ENCODE data around the gene ZCCHC8.

Gene ZCCHC8

DNA sequence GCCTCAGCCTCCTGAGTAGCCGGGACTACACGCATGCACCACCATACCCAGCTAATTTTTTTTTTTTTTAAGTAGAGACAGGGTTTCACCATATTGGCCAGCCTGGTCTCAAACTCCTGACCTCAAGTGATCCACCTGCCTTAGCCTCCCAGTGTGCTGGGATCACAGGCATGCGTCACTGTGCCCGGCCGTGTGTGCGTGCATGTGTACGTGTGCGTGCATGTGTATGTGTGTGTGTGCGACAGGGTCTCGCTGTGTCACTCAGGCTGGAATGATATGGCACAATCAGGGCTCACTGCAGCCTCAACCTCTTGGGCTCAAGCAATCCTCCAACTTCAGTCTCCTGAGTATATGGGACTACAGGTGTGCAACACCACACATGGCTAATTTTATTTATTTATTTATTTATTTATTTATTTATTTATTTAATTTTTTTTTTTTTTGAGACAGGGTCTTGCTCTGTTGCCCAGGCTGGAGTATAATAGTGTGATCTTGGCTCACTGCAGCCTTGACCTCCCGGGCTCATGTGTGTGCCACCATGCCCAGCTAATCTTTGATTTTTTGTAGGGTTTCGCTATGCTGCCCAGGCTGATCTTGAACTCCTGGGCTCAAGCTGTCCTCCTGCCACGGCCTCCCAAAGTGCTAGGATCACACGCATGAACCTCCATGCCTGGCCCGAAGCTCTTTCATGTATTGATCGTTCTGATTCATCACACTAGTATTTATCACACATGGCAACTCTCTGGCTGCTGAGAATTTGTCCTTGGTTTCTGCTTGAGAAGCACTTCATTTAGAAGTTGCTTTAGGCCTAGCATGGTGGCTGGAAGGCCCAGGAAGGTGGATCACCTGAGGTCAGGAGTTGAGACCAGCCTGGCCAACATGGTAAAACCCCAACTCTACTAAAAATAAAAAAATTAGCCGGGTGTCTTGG lies 42.4 kb downstream of the ZCCHC8 start:
- ChIA-PET CTCF (no interaction called here), POLR2A (no interaction called here)
- no peak for TF ChIP-seq CTBP1 (IDR thresholded peaks at IDR 0.05; ENCODE audit: borderline replicate concordance)
- TF ChIP-seq SP1 (IDR thresholded peaks at IDR 0.05) = no peak
- no peak for TF ChIP-seq ZNF384 (IDR thresholded peaks at IDR 0.05)
- no peak for TF ChIP-seq NFRKB (IDR thresholded peaks at IDR 0.05)
- no peak for TF ChIP-seq FOXM1 (IDR thresholded peaks at IDR 0.05; ENCODE audit: borderline replicate concordance)
- no peak for TF ChIP-seq L3MBTL2 (conservative IDR thresholded peaks at IDR 0.05)
- no peak for TF ChIP-seq ARNT (IDR thresholded peaks at IDR 0.05)
- no peak for TF ChIP-seq HDGF (IDR thresholded peaks at IDR 0.05; ENCODE audit: borderline replicate concordance)
- no peak for TF ChIP-seq BHLHE40 (IDR thresholded peaks at IDR 0.05; ENCODE audit: borderline replicate concordance)
- no peak for DNase-seq (ENCODE audit: extremely low spot score)

DNA sequence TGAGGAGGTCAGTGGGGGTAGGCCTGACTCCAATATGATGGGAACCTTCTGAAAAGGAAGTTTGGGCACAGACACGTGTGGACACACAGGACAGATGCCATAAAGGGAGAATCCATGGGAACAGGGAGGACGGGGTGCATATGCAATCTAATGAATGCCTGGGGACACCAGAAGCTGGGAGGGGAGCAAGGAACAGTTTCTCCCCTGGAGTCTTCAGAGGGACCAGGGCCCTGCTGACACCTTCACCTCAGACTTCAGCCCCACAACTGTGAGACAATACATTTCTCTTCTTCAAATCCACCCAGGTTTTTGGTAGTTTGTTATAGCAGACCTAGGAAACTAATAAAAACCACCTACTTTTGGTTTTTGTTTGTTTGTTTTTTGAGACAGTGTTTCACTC lies 43.1 kb downstream of the ZCCHC8 start:
- POLR2A ChIA-PET = no interaction called here
- CTCF ChIA-PET = no interaction called here
- DNase-seq (ENCODE audit: extremely low spot score) = no peak
- TF ChIP-seq HDGF (IDR thresholded peaks at IDR 0.05; ENCODE audit: borderline replicate concordance) = no peak
- TF ChIP-seq BHLHE40 (IDR thresholded peaks at IDR 0.05; ENCODE audit: borderline replicate concordance) = no peak
- no peak for TF ChIP-seq PKNOX1 (IDR thresholded peaks at IDR 0.05)
- no peak for TF ChIP-seq L3MBTL2 (conservative IDR thresholded peaks at IDR 0.05)
- no peak for TF ChIP-seq FOXA1 (IDR thresholded peaks at IDR 0.05)
- no peak for TF ChIP-seq LEF1 (IDR thresholded peaks at IDR 0.05; ENCODE audit: borderline replicate concordance)
- no peak for TF ChIP-seq SUZ12 (IDR thresholded peaks at IDR 0.05)
- no peak for TF ChIP-seq ZNF384 (IDR thresholded peaks at IDR 0.05)
- TF ChIP-seq CTBP1 (IDR thresholded peaks at IDR 0.05; ENCODE audit: borderline replicate concordance) = no peak
- TF ChIP-seq FOXM1 (IDR thresholded peaks at IDR 0.05; ENCODE audit: borderline replicate concordance) = no peak
- no peak for TF ChIP-seq ELF4 (IDR thresholded peaks at IDR 0.05)
- TF ChIP-seq TARDBP (IDR thresholded peaks at IDR 0.05) = no peak
- TF ChIP-seq FOXK2 (IDR thresholded peaks at IDR 0.05) = no peak
- TF ChIP-seq SP1 (IDR thresholded peaks at IDR 0.05) = no peak
- TF ChIP-seq NFRKB (IDR thresholded peaks at IDR 0.05) = no peak

DNA sequence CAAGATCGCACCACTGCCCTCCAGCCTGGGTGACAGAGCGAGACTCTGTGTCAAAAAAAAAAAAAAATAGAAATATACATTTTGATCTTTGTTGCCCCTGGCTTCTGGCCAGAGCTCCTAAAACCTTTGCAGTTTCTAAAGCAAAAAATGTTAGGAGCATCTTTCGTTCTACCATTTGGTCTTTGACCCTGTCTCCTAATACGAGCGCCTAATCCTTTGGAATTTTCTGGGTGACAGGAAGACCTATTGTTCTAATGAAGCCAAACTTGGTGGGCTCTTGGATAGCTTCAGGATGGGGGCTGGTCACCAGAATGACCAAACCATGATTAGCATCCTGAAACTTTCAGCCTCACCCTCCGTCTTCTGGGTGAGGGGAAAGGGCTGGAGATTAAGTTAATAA lies 46.0 kb downstream of the ZCCHC8 start:
- no peak for TF ChIP-seq CTBP1 (IDR thresholded peaks at IDR 0.05; ENCODE audit: borderline replicate concordance)
- TF ChIP-seq LEF1 (IDR thresholded peaks at IDR 0.05; ENCODE audit: borderline replicate concordance) = no peak
- TF ChIP-seq PKNOX1 (IDR thresholded peaks at IDR 0.05) = no peak
- no peak for TF ChIP-seq NFRKB (IDR thresholded peaks at IDR 0.05)
- TF ChIP-seq FOXK2 (IDR thresholded peaks at IDR 0.05) = no peak
- no peak for TF ChIP-seq ZNF384 (IDR thresholded peaks at IDR 0.05)
- TF ChIP-seq TARDBP (IDR thresholded peaks at IDR 0.05) = no peak
- TF ChIP-seq FOXA1 (IDR thresholded peaks at IDR 0.05) = no peak
- TF ChIP-seq SUZ12 (IDR thresholded peaks at IDR 0.05) = no peak
- TF ChIP-seq ARNT (IDR thresholded peaks at IDR 0.05) = no peak
- TF ChIP-seq ELF4 (IDR thresholded peaks at IDR 0.05) = no peak
- no peak for TF ChIP-seq L3MBTL2 (conservative IDR thresholded peaks at IDR 0.05)
- TF ChIP-seq HDGF (IDR thresholded peaks at IDR 0.05; ENCODE audit: borderline replicate concordance) = no peak
- no peak for TF ChIP-seq FOXM1 (IDR thresholded peaks at IDR 0.05; ENCODE audit: borderline replicate concordance)
- TF ChIP-seq BHLHE40 (IDR thresholded peaks at IDR 0.05; ENCODE audit: borderline replicate concordance) = no peak
- no peak for TF ChIP-seq SP1 (IDR thresholded peaks at IDR 0.05)
- no peak for DNase-seq (ENCODE audit: extremely low spot score)
- CTCF ChIA-PET = interaction anchor here (0.7 kb wide), 1 partner anchor 31 kb away, joined by 3 read pairs; no protein-coding TSS in a partner anchor
- POLR2A ChIA-PET = no interaction called here

- ChIA-PET CTCF (no interaction called here), POLR2A (no interaction called here)
- no peak for TF ChIP-seq FOXM1 (IDR thresholded peaks at IDR 0.05; ENCODE audit: borderline replicate concordance)
- no peak for TF ChIP-seq L3MBTL2 (conservative IDR thresholded peaks at IDR 0.05)
- no peak for TF ChIP-seq FOXA1 (IDR thresholded peaks at IDR 0.05)
- TF ChIP-seq NFRKB (IDR thresholded peaks at IDR 0.05) = no peak
- TF ChIP-seq FOXK2 (IDR thresholded peaks at IDR 0.05) = no peak
- no peak for TF ChIP-seq LEF1 (IDR thresholded peaks at IDR 0.05; ENCODE audit: borderline replicate concordance)
- TF ChIP-seq BHLHE40 (IDR thresholded peaks at IDR 0.05; ENCODE audit: borderline replicate concordance) = no peak
- TF ChIP-seq ZNF384 (IDR thresholded peaks at IDR 0.05) = no peak
- no peak for TF ChIP-seq PKNOX1 (IDR thresholded peaks at IDR 0.05)
- no peak for TF ChIP-seq SUZ12 (IDR thresholded peaks at IDR 0.05)
- no peak for TF ChIP-seq SP1 (IDR thresholded peaks at IDR 0.05)
- TF ChIP-seq HDGF (IDR thresholded peaks at IDR 0.05; ENCODE audit: borderline replicate concordance) = no peak
- no peak for TF ChIP-seq ELF4 (IDR thresholded peaks at IDR 0.05)
- TF ChIP-seq TARDBP (IDR thresholded peaks at IDR 0.05) = no peak
- no peak for TF ChIP-seq CTBP1 (IDR thresholded peaks at IDR 0.05; ENCODE audit: borderline replicate concordance)
- no peak for TF ChIP-seq ARNT (IDR thresholded peaks at IDR 0.05)
- no peak for DNase-seq (ENCODE audit: extremely low spot score)
These were observed 46.4 kb downstream of the ZCCHC8 start for GRCh38 chr12:122454250-122454721.

DNA sequence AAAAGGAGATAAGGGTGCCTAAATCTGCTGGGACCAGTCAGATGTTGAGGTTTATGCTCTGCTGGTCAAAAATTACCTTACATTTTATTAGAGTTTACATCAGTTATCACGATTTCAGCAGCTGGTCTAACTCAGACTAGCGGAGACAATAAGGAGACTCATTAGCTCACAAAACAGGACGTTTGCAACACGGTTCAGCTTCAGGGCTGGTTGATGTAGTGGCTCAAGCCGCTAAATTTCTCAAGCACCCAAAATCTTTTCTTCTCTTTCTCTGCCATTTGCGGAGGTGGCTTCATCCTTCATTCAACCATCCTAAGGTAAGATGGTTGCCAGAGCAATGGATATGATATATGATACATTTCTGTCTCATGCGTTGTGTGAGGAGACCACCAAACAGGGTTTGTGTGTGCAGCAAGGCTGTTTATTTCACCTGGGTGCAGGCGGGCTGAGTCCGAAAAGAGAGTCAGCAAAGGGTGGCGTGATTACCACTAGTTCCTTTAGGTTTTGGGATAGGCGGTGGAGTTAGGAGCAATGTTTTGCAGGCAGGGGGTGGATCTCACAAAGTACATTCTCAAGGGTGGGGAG lies 47.9 kb downstream of the ZCCHC8 start:
- ChIA-PET CTCF (no interaction called here), POLR2A (interaction anchor here (1.2 kb wide), 1 partner anchor 53 kb away, joined by 4 read pairs; no protein-coding TSS in a partner anchor)
- TF ChIP-seq NFRKB (IDR thresholded peaks at IDR 0.05) (no peak), ELF4 (IDR thresholded peaks at IDR 0.05) (no peak), TARDBP (IDR thresholded peaks at IDR 0.05) (no peak), PKNOX1 (IDR thresholded peaks at IDR 0.05) (no peak), ARNT (IDR thresholded peaks at IDR 0.05) (no peak), FOXA1 (IDR thresholded peaks at IDR 0.05) (no peak), L3MBTL2 (conservative IDR thresholded peaks at IDR 0.05) (no peak), HDGF (IDR thresholded peaks at IDR 0.05; ENCODE audit: borderline replicate concordance) (no peak), ZNF384 (IDR thresholded peaks at IDR 0.05) (no peak), FOXK2 (IDR thresholded peaks at IDR 0.05) (no peak), CTBP1 (IDR thresholded peaks at IDR 0.05; ENCODE audit: borderline replicate concordance) (no peak), SUZ12 (IDR thresholded peaks at IDR 0.05) (no peak), LEF1 (IDR thresholded peaks at IDR 0.05; ENCODE audit: borderline replicate concordance) (no peak), SP1 (IDR thresholded peaks at IDR 0.05) (no peak), BHLHE40 (IDR thresholded peaks at IDR 0.05; ENCODE audit: borderline replicate concordance) (no peak), FOXM1 (IDR thresholded peaks at IDR 0.05; ENCODE audit: borderline replicate concordance) (no peak)
- no peak for DNase-seq (ENCODE audit: extremely low spot score)

Measured in HEK293T (cell line).